Suprapubic skin (tissue), 4 donors: ENCODE measurements around the gene RBMS1. TPM values are rescaled to one million over a fixed set of nuclear protein-coding genes. Genes with fewer than 3 reads are reported as not detected.

Experiments
- DNase-seq, 2 donors: peaks; one replicate each; pipeline ENCODE4 v3.0.0-alpha.2; 2019; ENCODE audit warnings: low spot score in 2 of 2
- H3K27ac ChIP-seq: fragments of 200-600 bp; sonication (generic); one replicate; pipeline ENCODE4 v1.5.1; 2019
- H3K27me3 ChIP-seq: fragments of 200-600 bp; sonication (generic); one replicate; pipeline ENCODE4 v1.5.1; 2019
- H3K36me3 ChIP-seq: fragments of 200-600 bp; sonication (generic); one replicate; pipeline ENCODE4 v1.5.1; 2019
- H3K4me1 ChIP-seq: fragments of 200-600 bp; sonication (generic); one replicate; pipeline ENCODE4 v1.5.1; 2019
- H3K4me3 ChIP-seq: fragments of 200-600 bp; sonication (generic); one replicate; pipeline ENCODE4 v1.5.1; 2019; ENCODE audit warnings: mild to moderate bottlenecking
- H3K9me3 ChIP-seq: fragments of 200-600 bp; sonication (generic); one replicate; pipeline ENCODE4 v1.5.1; 2019
- EP300 ChIP-seq: sonication (generic); formaldehyde crosslinking; IDR thresholded peaks from one replicate; pipeline ENCODE4 v1.6.1; 2017; ENCODE audit warnings: antibody characterized with exemption
- POLR2A ChIP-seq, 2 donors: fragments of 450-650 bp; IDR thresholded peaks; one replicate each; pipeline ENCODE4 v1.6.1; 2017; ENCODE audit warnings: antibody characterized with exemption in 2 of 2, mild to moderate bottlenecking in 2 of 2, moderate library complexity in 2 of 2
- POLR2AphosphoS5 ChIP-seq, 3 donors: sonication (generic); formaldehyde crosslinking; IDR thresholded peaks; one replicate each; pipeline ENCODE4 v1.6.1; 2017; ENCODE audit warnings: antibody characterized with exemption in 3 of 3
- WGBS: methylation state at CpG from one replicate; pipeline ENCODE4 v1.1.5; 2018; 5-methylcytosine and 5-hydroxymethylcytosine counted together
- total RNA-seq, 4 donors: library from RNA; depleted of rRNA; stranded (reverse); fragments of >200 nt; gene quantifications; one replicate each; pipeline ENCODE4 v1.1.0, GENCODE V29; 2016
- TF ChIP-seq, protein P1 (sequence below), 2 donors: fragments of 200-600 bp in 1 of 2; fragments of 450-650 bp in 1 of 2; sonication (generic) in 1 of 2; IDR thresholded peaks; one replicate each; pipeline ENCODE4 v1.5.1; 2016 to 2019; ENCODE audit warnings: antibody characterized with exemption in 2 of 2, mild to moderate bottlenecking in 1 of 2, moderate library complexity in 1 of 2

The RBMS1 gene
- total RNA-seq, 4 donors from 2014 or later = 55.7 to 92.2 (median 62.2) TPM

DNA sequence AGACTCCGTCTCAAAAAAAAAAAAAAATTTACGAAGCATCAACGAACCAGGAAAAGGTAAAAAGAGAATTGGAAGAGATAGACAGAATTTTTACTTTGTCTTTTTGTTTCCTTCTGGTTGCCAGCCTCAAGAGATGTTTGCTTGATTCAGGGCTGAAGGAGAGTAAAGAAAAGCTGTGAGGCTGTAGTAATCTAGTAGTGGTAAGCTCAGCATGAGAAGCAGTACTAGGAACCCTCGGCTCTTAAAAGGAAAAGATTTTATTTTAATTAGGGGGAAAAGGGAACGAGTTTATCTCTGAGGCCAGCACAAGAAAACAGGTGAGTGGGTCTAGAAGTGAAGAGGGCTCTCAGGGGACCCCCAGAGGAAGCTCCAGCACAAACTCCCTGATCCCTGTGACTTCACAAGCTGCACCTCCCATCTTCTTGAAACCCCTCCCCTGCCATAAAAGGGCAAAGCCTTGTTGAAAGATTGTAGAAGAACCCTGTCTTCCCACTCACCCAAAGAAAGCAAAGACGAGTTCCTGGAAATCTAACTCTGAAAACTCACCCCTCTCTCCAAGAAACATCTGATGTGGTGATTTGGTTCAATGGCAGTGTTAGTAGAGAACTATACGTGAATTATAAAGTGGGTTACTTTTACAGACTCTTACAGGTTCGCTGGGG, 8.6 kb downstream of the RBMS1 start:
- H3K4me1 ChIP-seq = peaks cover 20% of the 10 kb centered on the region
- H3K36me3 ChIP-seq = no peaks in the 10 kb centered on the region
- no peak for DNase-seq
- no peak overlapping the region for H3K27ac ChIP-seq
- TF ChIP-seq POLR2AphosphoS5 (IDR thresholded peaks at IDR 0.05) = no peak
- no peak for TF ChIP-seq EP300
- TF ChIP-seq, protein P1, sequence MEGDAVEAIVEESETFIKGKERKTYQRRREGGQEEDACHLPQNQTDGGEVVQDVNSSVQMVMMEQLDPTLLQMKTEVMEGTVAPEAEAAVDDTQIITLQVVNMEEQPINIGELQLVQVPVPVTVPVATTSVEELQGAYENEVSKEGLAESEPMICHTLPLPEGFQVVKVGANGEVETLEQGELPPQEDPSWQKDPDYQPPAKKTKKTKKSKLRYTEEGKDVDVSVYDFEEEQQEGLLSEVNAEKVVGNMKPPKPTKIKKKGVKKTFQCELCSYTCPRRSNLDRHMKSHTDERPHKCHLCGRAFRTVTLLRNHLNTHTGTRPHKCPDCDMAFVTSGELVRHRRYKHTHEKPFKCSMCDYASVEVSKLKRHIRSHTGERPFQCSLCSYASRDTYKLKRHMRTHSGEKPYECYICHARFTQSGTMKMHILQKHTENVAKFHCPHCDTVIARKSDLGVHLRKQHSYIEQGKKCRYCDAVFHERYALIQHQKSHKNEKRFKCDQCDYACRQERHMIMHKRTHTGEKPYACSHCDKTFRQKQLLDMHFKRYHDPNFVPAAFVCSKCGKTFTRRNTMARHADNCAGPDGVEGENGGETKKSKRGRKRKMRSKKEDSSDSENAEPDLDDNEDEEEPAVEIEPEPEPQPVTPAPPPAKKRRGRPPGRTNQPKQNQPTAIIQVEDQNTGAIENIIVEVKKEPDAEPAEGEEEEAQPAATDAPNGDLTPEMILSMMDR (IDR thresholded peaks at IDR 0.05) = no peak
- TF ChIP-seq POLR2A (IDR thresholded peaks at IDR 0.05) = no peak
- H3K27me3 ChIP-seq = no peaks in the 10 kb centered on the region
- no peak overlapping the region for H3K4me3 ChIP-seq
- H3K9me3 ChIP-seq = no peaks in the 10 kb centered on the region
- WGBS = 76% methylated on average over 8 of the region's 8 CpGs

DNA sequence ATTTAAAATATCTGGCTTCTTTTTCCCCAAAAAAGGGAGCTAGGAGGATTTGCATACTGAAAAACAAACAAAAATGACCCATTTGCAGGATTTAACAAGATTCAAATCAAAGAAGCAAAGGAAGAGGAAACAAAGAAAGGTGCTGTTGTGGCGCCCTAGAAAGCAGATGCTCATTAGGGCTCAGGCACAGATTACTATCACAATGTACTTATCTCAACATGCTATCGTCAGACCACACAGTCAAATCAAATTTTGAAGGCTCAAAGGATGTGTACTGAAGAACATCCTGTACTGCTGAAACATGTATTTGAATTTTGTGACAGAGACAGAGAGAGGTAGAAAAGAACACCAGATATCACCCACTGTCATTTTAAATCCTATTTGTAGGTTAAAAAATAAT, 10.9 kb downstream of the RBMS1 start:
- no peak overlapping the region for H3K27ac ChIP-seq

GRCh38 chr2:160479269-160479668, 14.3 kb downstream of the RBMS1 start:
- TF ChIP-seq EP300 = no peak
- TF ChIP-seq, protein P1 (IDR thresholded peaks at IDR 0.05) = no peak
- no peak for TF ChIP-seq POLR2A (IDR thresholded peaks at IDR 0.05)
- TF ChIP-seq POLR2AphosphoS5 (IDR thresholded peaks at IDR 0.05) = no peak
- Histone ChIP-seq H3K4me3 (no peak overlapping the region), H3K27me3 (no peaks in the 10 kb centered on the region), H3K9me3 (no peaks in the 10 kb centered on the region), H3K4me1 (peaks cover 11% of the 10 kb centered on the region), H3K27ac (no peak overlapping the region), H3K36me3 (no peaks in the 10 kb centered on the region)
- DNase-seq = no peak
- 86% methylated on average over 3 of the region's 3 CpGs for WGBS

More for the DNA sequence above, 10.9 kb downstream of the RBMS1 start:
- Histone ChIP-seq H3K27me3 (no peaks in the 10 kb centered on the region), H3K4me1 (peaks cover 11% of the 10 kb centered on the region), H3K9me3 (no peaks in the 10 kb centered on the region), H3K36me3 (no peaks in the 10 kb centered on the region), H3K4me3 (no peak overlapping the region)
- WGBS = 57% methylated on average over 2 of the region's 2 CpGs
- DNase-seq = no peak
- TF ChIP-seq, protein P1 (IDR thresholded peaks at IDR 0.05) = no peak
- no peak for TF ChIP-seq EP300
- no peak for TF ChIP-seq POLR2AphosphoS5 (IDR thresholded peaks at IDR 0.05)
- TF ChIP-seq POLR2A (IDR thresholded peaks at IDR 0.05) = no peak

- no peak for DNase-seq
- H3K27me3 ChIP-seq = no peaks in the 10 kb centered on the region
- peaks cover 16% of the 10 kb centered on the region for H3K4me1 ChIP-seq
- H3K36me3 ChIP-seq = no peaks in the 10 kb centered on the region
- no peak for TF ChIP-seq POLR2AphosphoS5 (IDR thresholded peaks at IDR 0.05)
- no peak for TF ChIP-seq POLR2A (IDR thresholded peaks at IDR 0.05)
- TF ChIP-seq, protein P1 (IDR thresholded peaks at IDR 0.05) = no peak
- TF ChIP-seq EP300 = no peak
- H3K27ac ChIP-seq = no peak overlapping the region
- 71% methylated on average over 6 of the region's 6 CpGs for WGBS
- no peak overlapping the region for H3K4me3 ChIP-seq
- H3K9me3 ChIP-seq = no peaks in the 10 kb centered on the region
Observed at GRCh38 chr2:160478660-160479059, 14.9 kb downstream of the RBMS1 start.

- H3K27ac ChIP-seq = no peak overlapping the region
- 92% methylated on average over 7 of the region's 7 CpGs for WGBS
- peaks cover 17% of the 10 kb centered on the region for H3K4me1 ChIP-seq
- H3K4me3 ChIP-seq = no peak overlapping the region
- TF ChIP-seq POLR2AphosphoS5 (IDR thresholded peaks at IDR 0.05) = no peak
- no peak for TF ChIP-seq EP300
- TF ChIP-seq, protein P1 (IDR thresholded peaks at IDR 0.05) = no peak
- no peak for TF ChIP-seq POLR2A (IDR thresholded peaks at IDR 0.05)
- DNase-seq = no peak
- no peaks in the 10 kb centered on the region for H3K9me3 ChIP-seq
- no peaks in the 10 kb centered on the region for H3K27me3 ChIP-seq
- H3K36me3 ChIP-seq = no peaks in the 10 kb centered on the region
Observed at GRCh38 chr2:160477032-160477431, 16.6 kb downstream of the RBMS1 start.
